Activated T-helper 17 cell treated with anti-CD3 and anti-CD28 coated beads, Interleukin-2, amount 50 U/mL, for 72 hours (primary cell): ENCODE measurements around the gene NEUROD6. TPM values are rescaled to one million over a fixed set of nuclear protein-coding genes. Genes with fewer than 3 reads are reported as not detected.

Source experiments
- ATAC-seq: fragments of 150-1000 bp; cut with Tn5 transposase; replicated peaks from 2 replicates; pipeline ENCODE4 v1.10.0; 2021; ENCODE audit warnings: mild to moderate bottlenecking, moderate library complexity
- H3K27ac Mint-ChIP-seq: one replicate; pipeline ENCODE4 v1.8.0; 2022; ENCODE audit warnings: mixed read lengths
- H3K27me3 Mint-ChIP-seq: one replicate; pipeline ENCODE4 v1.8.0; 2022; ENCODE audit warnings: mixed read lengths
- H3K36me3 Mint-ChIP-seq: one replicate; pipeline ENCODE4 v1.8.0; 2022; ENCODE audit warnings: low read depth, mild to moderate bottlenecking, mixed read lengths
- H3K4me1 Mint-ChIP-seq: one replicate; pipeline ENCODE4 v1.8.0; 2022; ENCODE audit warnings: mixed read lengths
- H3K4me3 Mint-ChIP-seq: one replicate; pipeline ENCODE4 v1.8.0; 2022; ENCODE audit warnings: mild to moderate bottlenecking, mixed read lengths
- H3K9me3 Mint-ChIP-seq: one replicate; pipeline ENCODE4 v1.8.0; 2022; ENCODE audit warnings: mixed read lengths
- total RNA-seq, 2 donors: library from RNA; stranded (reverse); gene quantifications; one replicate each; pipeline ENCODE4 v1.2.3, GENCODE V29; 2022

The NEUROD6 gene
- total RNA-seq: not detected

GRCh38 chr7:31340603-31341002 is at the start of gene NEUROD6:
Gene NEUROD6 (minus strand): TSS chr7:31340726. CDS start chr7:31339268, 1,458 bp downstream.
- Mint-ChIP-seq H3K27ac (no peak within 1 kb of the TSS), H3K36me3 (no peaks in the 10 kb centered on the region), H3K4me3 (no peak within 1 kb of the TSS), H3K9me3 (no peaks in the 10 kb centered on the region), H3K4me1 (no peaks in the 10 kb centered on the region), H3K27me3 (peaks cover 4% of the 10 kb centered on the region)
- no peak for ATAC-seq

- Mint-ChIP-seq H3K36me3 (no peaks in the 10 kb centered on the region), H3K9me3 (peaks cover 3% of the 10 kb centered on the region), H3K4me1 (no peaks in the 10 kb centered on the region), H3K4me3 (no peak overlapping the region), H3K27me3 (no peaks in the 10 kb centered on the region), H3K27ac (no peak overlapping the region)
- no peak for ATAC-seq
These were observed 43.9 kb upstream of the NEUROD6 start for GRCh38 chr7:31384466-31384865.

- Mint-ChIP-seq H3K9me3 (peaks cover 3% of the 10 kb centered on the region), H3K4me3 (no peak overlapping the region), H3K36me3 (no peaks in the 10 kb centered on the region), H3K27ac (no peak overlapping the region), H3K27me3 (no peaks in the 10 kb centered on the region), H3K4me1 (no peaks in the 10 kb centered on the region)
- ATAC-seq: no peak
These were observed 42.2 kb upstream of the NEUROD6 start for GRCh38 chr7:31382722-31383121.

- H3K9me3 Mint-ChIP-seq: no peaks in the 10 kb centered on the region
- no peaks in the 10 kb centered on the region for H3K27me3 Mint-ChIP-seq
- H3K4me3 Mint-ChIP-seq: no peak overlapping the region
- peak; percentile 12 for ATAC-seq
- no peak overlapping the region for H3K27ac Mint-ChIP-seq
- no peaks in the 10 kb centered on the region for H3K36me3 Mint-ChIP-seq
- H3K4me1 Mint-ChIP-seq: no peaks in the 10 kb centered on the region
These were observed 33.1 kb upstream of the NEUROD6 start for GRCh38 chr7:31373337-31374289.

GRCh38 chr7:31372231-31372959 is 31.9 kb upstream of the NEUROD6 start:
- no peaks in the 10 kb centered on the region for H3K4me1 Mint-ChIP-seq
- no peak overlapping the region for H3K27ac Mint-ChIP-seq
- ATAC-seq: no peak
- no peaks in the 10 kb centered on the region for H3K9me3 Mint-ChIP-seq
- H3K36me3 Mint-ChIP-seq: no peaks in the 10 kb centered on the region
- H3K27me3 Mint-ChIP-seq: no peaks in the 10 kb centered on the region
- no peak overlapping the region for H3K4me3 Mint-ChIP-seq

DNA sequence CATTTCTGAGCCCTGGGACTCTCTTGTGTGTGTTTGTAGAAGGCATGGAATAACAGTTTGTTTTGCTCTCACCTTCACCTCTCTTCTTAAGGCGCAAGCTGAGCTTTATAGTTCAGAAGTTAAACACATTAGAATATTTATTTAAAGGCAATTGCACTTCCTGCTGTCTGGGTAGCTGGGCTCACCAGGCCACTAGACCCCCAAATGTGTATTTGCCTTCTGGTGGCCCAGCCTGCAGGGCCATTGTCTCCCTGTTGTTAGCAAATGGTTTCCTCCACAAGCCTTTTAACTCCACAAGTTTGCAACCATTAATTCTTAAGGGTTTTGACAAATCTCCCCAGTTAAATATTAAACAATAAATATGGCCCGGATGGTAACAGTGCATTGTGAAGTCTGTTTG is 31.1 kb upstream of the NEUROD6 start:
- Mint-ChIP-seq H3K36me3 (no peaks in the 10 kb centered on the region), H3K9me3 (no peaks in the 10 kb centered on the region), H3K4me1 (no peaks in the 10 kb centered on the region), H3K27ac (no peak overlapping the region), H3K27me3 (no peaks in the 10 kb centered on the region), H3K4me3 (no peak overlapping the region)
- ATAC-seq: no peak

GRCh38 chr7:31370609-31371008 is 30.1 kb upstream of the NEUROD6 start:
- H3K9me3 Mint-ChIP-seq: no peaks in the 10 kb centered on the region
- H3K27ac Mint-ChIP-seq: no peak overlapping the region
- H3K36me3 Mint-ChIP-seq: no peaks in the 10 kb centered on the region
- H3K4me1 Mint-ChIP-seq: no peaks in the 10 kb centered on the region
- no peak for ATAC-seq
- no peak overlapping the region for H3K4me3 Mint-ChIP-seq
- no peaks in the 10 kb centered on the region for H3K27me3 Mint-ChIP-seq

DNA sequence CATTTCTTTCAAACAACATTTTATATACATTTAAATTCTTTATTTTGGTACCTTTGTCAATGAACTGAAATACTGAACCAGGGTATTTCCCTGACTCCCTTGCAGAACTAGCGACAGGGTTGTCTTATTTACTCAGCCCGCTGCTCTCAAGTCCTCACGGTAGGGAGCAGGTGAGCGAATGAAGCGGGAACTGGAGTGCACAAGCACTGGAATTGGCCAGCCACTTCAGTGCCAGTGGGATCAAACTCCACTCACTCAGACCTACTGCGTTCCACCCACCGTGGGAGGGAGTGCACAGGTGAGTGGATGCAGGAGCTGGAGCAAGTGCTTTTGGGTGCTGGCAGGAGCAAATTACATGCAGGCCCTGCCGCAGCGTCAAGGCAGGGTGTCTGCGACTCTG is 28.1 kb upstream of the NEUROD6 start:
- Mint-ChIP-seq H3K4me1 (no peaks in the 10 kb centered on the region), H3K9me3 (no peaks in the 10 kb centered on the region), H3K36me3 (no peaks in the 10 kb centered on the region), H3K27me3 (no peaks in the 10 kb centered on the region), H3K27ac (no peak overlapping the region), H3K4me3 (no peak overlapping the region)
- no peak for ATAC-seq

DNA sequence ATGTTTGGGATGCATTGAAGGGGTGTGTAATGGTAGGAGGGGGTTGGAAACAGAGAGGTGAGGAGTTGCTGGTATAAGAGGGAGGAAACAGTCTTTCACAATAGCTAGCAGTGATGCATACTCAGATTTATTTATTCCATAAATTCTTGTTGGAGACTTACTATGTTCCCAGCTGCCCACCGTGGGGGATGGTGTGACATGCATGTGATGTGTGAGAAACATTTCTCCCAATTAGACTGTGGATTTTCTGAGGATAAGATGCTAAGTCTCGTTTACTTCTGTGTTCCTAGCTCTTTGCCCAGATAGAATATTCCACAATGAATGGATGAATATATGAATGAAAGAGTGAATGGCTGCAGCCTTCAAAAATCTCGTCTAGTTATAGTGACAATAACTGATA is 23.0 kb upstream of the NEUROD6 start:
- H3K4me1 Mint-ChIP-seq: no peaks in the 10 kb centered on the region
- no peak overlapping the region for H3K4me3 Mint-ChIP-seq
- ATAC-seq: no peak
- H3K27ac Mint-ChIP-seq: no peak overlapping the region
- no peaks in the 10 kb centered on the region for H3K36me3 Mint-ChIP-seq
- peaks cover 9% of the 10 kb centered on the region for H3K9me3 Mint-ChIP-seq
- no peaks in the 10 kb centered on the region for H3K27me3 Mint-ChIP-seq

- H3K9me3 Mint-ChIP-seq: peaks cover 9% of the 10 kb centered on the region
These were observed 22.5 kb upstream of the NEUROD6 start for GRCh38 chr7:31363051-31363450.

DNA sequence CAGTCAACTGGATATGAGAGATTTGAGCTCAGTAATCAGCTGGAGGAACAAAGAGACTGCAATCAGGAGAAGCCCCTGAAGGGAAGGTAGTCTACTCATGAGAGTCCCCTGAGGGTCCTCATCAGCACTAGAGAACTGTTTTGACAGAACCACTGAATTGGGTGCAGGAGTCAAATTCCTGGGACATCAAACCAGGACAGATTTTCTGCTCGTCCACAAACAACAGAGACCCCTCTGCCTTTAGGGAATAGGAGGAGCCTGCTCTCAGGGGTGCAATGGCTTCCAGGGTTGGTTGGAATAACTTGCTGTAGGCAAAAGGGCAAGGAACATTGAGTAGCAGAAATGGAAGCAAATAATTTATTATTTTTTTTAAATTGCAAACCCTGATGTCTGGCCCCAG is 21.9 kb upstream of the NEUROD6 start:
- Mint-ChIP-seq H3K27ac (no peak overlapping the region), H3K4me3 (no peak overlapping the region), H3K27me3 (no peaks in the 10 kb centered on the region), H3K36me3 (no peaks in the 10 kb centered on the region), H3K9me3 (peaks cover 9% of the 10 kb centered on the region), H3K4me1 (no peaks in the 10 kb centered on the region)
- ATAC-seq: no peak

More at GRCh38 chr7:31363051-31363450, 22.5 kb upstream of the NEUROD6 start:
- no peak overlapping the region for H3K27ac Mint-ChIP-seq
- no peak overlapping the region for H3K4me3 Mint-ChIP-seq
- H3K36me3 Mint-ChIP-seq: no peaks in the 10 kb centered on the region
- no peak for ATAC-seq
- no peaks in the 10 kb centered on the region for H3K27me3 Mint-ChIP-seq
- H3K4me1 Mint-ChIP-seq: no peaks in the 10 kb centered on the region

- Mint-ChIP-seq H3K4me3 (no peak overlapping the region), H3K36me3 (no peaks in the 10 kb centered on the region), H3K27ac (no peak overlapping the region), H3K4me1 (no peaks in the 10 kb centered on the region), H3K27me3 (peaks cover 2% of the 10 kb centered on the region), H3K9me3 (peaks cover 12% of the 10 kb centered on the region)
- ATAC-seq: no peak
These were observed 17.9 kb upstream of the NEUROD6 start for GRCh38 chr7:31358467-31358866.

DNA sequence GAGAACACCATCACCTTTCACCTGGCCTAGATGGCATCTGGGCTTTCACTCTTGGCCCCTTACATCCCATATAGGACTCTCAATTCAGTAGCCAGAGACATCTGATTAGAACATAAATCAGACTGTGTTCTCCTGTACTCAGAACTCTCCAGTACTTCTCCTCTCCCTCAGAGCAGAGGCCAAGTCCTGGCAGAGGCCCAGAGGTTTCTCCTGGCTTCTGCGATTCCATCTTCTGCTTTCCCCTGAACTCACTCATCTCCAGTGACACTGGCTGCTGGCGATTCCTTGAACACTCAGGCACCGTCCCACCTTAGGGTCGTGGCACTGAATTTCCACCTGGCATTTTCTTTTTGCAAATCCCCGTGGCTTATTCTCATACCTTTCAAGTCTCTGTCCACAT is 4.9 kb upstream of the NEUROD6 start:
- no peaks in the 10 kb centered on the region for H3K27me3 Mint-ChIP-seq
- no peaks in the 10 kb centered on the region for H3K36me3 Mint-ChIP-seq
- no peaks in the 10 kb centered on the region for H3K9me3 Mint-ChIP-seq
- H3K27ac Mint-ChIP-seq: no peak overlapping the region
- H3K4me3 Mint-ChIP-seq: no peak overlapping the region
- no peaks in the 10 kb centered on the region for H3K4me1 Mint-ChIP-seq
- no peak for ATAC-seq

- H3K9me3 Mint-ChIP-seq: no peaks in the 10 kb centered on the region
- ATAC-seq: no peak
- no peaks in the 10 kb centered on the region for H3K36me3 Mint-ChIP-seq
- H3K4me1 Mint-ChIP-seq: no peaks in the 10 kb centered on the region
- H3K27me3 Mint-ChIP-seq: peaks cover 4% of the 10 kb centered on the region
- no peak overlapping the region for H3K4me3 Mint-ChIP-seq
- no peak overlapping the region for H3K27ac Mint-ChIP-seq
These were observed 3.2 kb upstream of the NEUROD6 start for GRCh38 chr7:31343516-31344305.
